ENCODE results near the gene RDH13. TPM values are rescaled to one million over a fixed set of nuclear protein-coding genes. Genes with fewer than 3 reads are reported as not detected.

The RDH13 gene
- total and polyA plus RNA-seq, 2 of the 8 experiments (the other 6 are each of a cell fraction or from before 2014, with no cell fraction given), result 15.9 to 31.5 TPM

DNA sequence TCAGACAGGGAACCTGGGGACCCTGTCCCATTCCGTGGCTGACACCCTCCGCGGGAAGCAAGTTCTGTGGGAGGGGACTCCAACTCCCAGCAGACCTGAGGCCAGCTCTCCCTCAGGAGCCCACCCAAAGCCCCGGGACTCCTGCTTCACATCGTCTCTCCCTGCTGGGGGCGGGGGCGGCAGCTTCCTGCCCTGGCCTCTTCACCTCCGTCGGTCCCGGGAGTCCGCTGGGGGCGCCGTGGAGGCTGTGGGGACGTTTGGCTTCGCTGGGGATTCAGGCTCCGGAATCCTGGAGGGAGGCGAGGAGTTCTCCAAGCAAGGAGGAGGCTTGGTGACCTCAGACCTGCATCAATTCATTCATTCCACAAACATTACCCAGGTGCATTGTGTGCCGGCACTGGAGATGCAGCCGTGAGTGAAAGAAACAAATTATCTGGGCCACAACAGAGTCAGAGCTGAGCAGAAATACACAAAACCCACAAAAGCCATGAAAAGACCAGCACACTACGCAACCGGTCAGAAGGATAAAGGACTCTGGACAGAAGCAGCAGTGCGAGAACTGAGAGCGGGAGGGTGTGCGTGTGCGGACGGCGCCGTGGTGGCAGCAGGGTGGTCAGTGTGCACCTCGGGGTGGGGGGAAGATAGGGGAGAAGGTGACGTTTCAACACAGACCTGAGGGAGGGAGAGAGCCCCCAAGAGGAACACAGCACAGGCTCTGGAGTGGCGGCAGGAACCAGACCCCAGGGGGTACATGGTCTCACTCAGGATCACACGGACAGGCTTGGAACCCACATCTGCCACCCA is 31.7 kb upstream of the RDH13 start:
- H3K23me2 ChIP-seq (ENCODE audit: low read depth, low read length), result peaks cover 6% of the 10 kb centered on the region; the same call in 1 of the 2 replicates
- H3K4ac ChIP-seq (replicated peaks; ENCODE audit: insufficient read length, low read depth, low read length), result no peak overlapping the region
- DNase-seq (ENCODE audit: low read depth in 1 of 2, low spot score in 2 of 2) (peak in 1 of 2 experiments; percentile 86), FAIRE-seq (no peak)
- peak overlapping the region; percentile 40; the same call in 1 of the 2 replicates for H2BK12ac ChIP-seq (ENCODE audit: low read depth, low read length)
- peak overlapping the region; percentile 55 for H4K91ac ChIP-seq (replicated peaks; ENCODE audit: insufficient read length, low read length)
- no peak overlapping the region for H2BK20ac ChIP-seq (ENCODE audit: low read length)
- H3K27ac ChIP-seq (ENCODE audit: low read depth, low read length), result no peak overlapping the region
- H3K23ac ChIP-seq (ENCODE audit: insufficient read length), result no peak overlapping the region
- H3K4me3 ChIP-seq (ENCODE audit: extremely low read depth in 1 of 4, insufficient read depth in 2 of 4, low read depth in 3 of 4, low read length in 4 of 4), result peak overlapping the region in 1 of 4 experiments; percentile 18; a peak in 1 of 8 replicates
- no peaks in the 10 kb centered on the region for H3K79me2 ChIP-seq (ENCODE audit: control insufficient read depth in 1 of 2, insufficient read depth in 2 of 2, low read length in 2 of 2)
- H2AFZ ChIP-seq (ENCODE audit: low read length), result no peak overlapping the region
- ChIA-PET POLR2A (ENCODE audit: partially characterized antibody) (interaction anchor here (0.8 to 3.1 kb wide), 8 partner anchors 8 to 631 kb away, joined by 3 to 19 read pairs (median 4); partner anchors contain the start of genes LENG9, PPP1R12C and TMEM238), CTCF (ENCODE audit: partially characterized antibody) (interaction anchor here (0.7 to 1.6 kb wide), 12 partner anchors 9 to 382 kb away, joined by 3 to 6 read pairs (median 3); no protein-coding TSS in a partner anchor)
- peak overlapping the region; percentile 6; the same call in 1 of the 2 replicates for H2BK15ac ChIP-seq (ENCODE audit: low read length)
- H3K14ac ChIP-seq (ENCODE audit: insufficient read length), result no peak overlapping the region
- H3K9me3 ChIP-seq (ENCODE audit: insufficient read depth in 2 of 2, low read depth in 1 of 2, low read length in 1 of 2), result no peaks in the 10 kb centered on the region
- 0 out of 7 replicates have a peak, but pooled peaks cover 0 to 3% (median 0%) of the 10 kb centered on the region in 4 experiments for H3K27me3 ChIP-seq (replicated peaks in 1 of 4; ENCODE audit: control insufficient read depth in 3 of 4, extremely low read depth in 1 of 4, insufficient read depth in 3 of 4, low read length in 3 of 4)
- peak overlapping the region; percentile 80; the same call in 1 of the 2 replicates for H2BK5ac ChIP-seq (ENCODE audit: low read depth, low read length)
- H3K36me3 ChIP-seq (ENCODE audit: control insufficient read depth in 2 of 4, insufficient read depth in 4 of 4, low read length in 3 of 4), result peaks cover 0 to 5% (median 2%) of the 10 kb centered on the region in 4 experiments; a peak in 2 of 8 replicates
- H2BK120ac ChIP-seq (replicated peaks; ENCODE audit: low read depth, low read length), result no peak overlapping the region
- H4K20me1 ChIP-seq (replicated peaks in 1 of 2; ENCODE audit: control insufficient read depth in 1 of 2, insufficient read depth in 2 of 2, low read length in 2 of 2), result peaks cover 13 to 15% of the 10 kb centered on the region in 2 experiments
- H2AK5ac ChIP-seq (ENCODE audit: low read depth, low read length), result no peak overlapping the region
- H3K56ac ChIP-seq (replicated peaks; ENCODE audit: insufficient read length, low read depth, low read length), result peak overlapping the region; percentile 64
- no peak overlapping the region; the same call in none of the 2 replicates for H3K18ac ChIP-seq (ENCODE audit: extremely low read depth, low read length)
- peaks cover 3 to 31% (median 23%) of the 10 kb centered on the region in 4 experiments for H3K4me1 ChIP-seq (replicated peaks in 1 of 4; ENCODE audit: control insufficient read depth in 3 of 4, insufficient read depth in 4 of 4, low read length in 3 of 4)
- H4K8ac ChIP-seq (ENCODE audit: extremely low read depth, insufficient read depth, low read length), result peak overlapping the region; percentile 87; the same call in 1 of the 2 replicates
- H4K5ac ChIP-seq (ENCODE audit: insufficient read length, low read depth, low read length), result no peak overlapping the region
- H3K9ac ChIP-seq (replicated peaks in 1 of 4; ENCODE audit: extremely low read depth in 1 of 4, low read depth in 3 of 4, low read length in 3 of 4), result peak overlapping the region in 2 of 4 experiments; percentile 2 to 21; a peak in 3 of 7 replicates
- 76% methylated on average over 31 of the region's 32 CpGs; no CpG with 5 or more reads in 1 of the 2 experiments for WGBS, 2 experiments (ENCODE audit: extremely low coverage in 1 of 2, insufficient coverage in 1 of 2, insufficient read length in 1 of 2, insufficient replicate concordance in 2 of 2, low coverage in 1 of 2, low lambda C conversion rate in 2 of 2, missing lambda C conversion rate in 1 of 2)
- no peaks in the 10 kb centered on the region for H3K79me1 ChIP-seq (ENCODE audit: low read depth, low read length)
- H3K4me2 ChIP-seq (ENCODE audit: insufficient read depth in 1 of 2, low read depth in 2 of 2, low read length in 2 of 2), result peak overlapping the region; percentile 24 to 40; a peak in 2 of 4 replicates
- TF ChIP-seq, protein P1, sequence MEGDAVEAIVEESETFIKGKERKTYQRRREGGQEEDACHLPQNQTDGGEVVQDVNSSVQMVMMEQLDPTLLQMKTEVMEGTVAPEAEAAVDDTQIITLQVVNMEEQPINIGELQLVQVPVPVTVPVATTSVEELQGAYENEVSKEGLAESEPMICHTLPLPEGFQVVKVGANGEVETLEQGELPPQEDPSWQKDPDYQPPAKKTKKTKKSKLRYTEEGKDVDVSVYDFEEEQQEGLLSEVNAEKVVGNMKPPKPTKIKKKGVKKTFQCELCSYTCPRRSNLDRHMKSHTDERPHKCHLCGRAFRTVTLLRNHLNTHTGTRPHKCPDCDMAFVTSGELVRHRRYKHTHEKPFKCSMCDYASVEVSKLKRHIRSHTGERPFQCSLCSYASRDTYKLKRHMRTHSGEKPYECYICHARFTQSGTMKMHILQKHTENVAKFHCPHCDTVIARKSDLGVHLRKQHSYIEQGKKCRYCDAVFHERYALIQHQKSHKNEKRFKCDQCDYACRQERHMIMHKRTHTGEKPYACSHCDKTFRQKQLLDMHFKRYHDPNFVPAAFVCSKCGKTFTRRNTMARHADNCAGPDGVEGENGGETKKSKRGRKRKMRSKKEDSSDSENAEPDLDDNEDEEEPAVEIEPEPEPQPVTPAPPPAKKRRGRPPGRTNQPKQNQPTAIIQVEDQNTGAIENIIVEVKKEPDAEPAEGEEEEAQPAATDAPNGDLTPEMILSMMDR (IDR thresholded peaks at IDR 0.05; ENCODE audit: control extremely low read depth in 1 of 3, insufficient read depth in 1 of 3, low read depth in 1 of 3, low read length in 3 of 3), result peak; percentile 48 to 63 (median 54)
- TF ChIP-seq RAD21 (IDR thresholded peaks at IDR 0.05 in 1 of 2, conservative IDR thresholded peaks at IDR 0.05 in 1 of 2; ENCODE audit: low read depth in 2 of 2, low read length in 2 of 2), result peak; percentile 20 to 46; a peak in 1 of 4 replicates
- TF ChIP-seq GABPA (IDR thresholded peaks at IDR 0.05; ENCODE audit: borderline replicate concordance, insufficient read depth, low read length), result no peak
